GM23338 (cell line): ENCODE data around the gene DNAJC6.

Experiments used
- CREB1 ChIP-seq: fragments of 250-450 bp; sonication (Bioruptor Pico); IDR thresholded peaks from 2 replicates; pipeline ENCODE4 v1.5.0; 2020; ENCODE audit warnings: low read depth, mild to moderate bottlenecking, moderate library complexity
- CTCF ChIP-seq, 2 experiments: fragments of 200-600 bp in 1 of 2; sonication (generic) in 1 of 2; conservative IDR thresholded peaks; 2 replicates each; pipeline versions ENCODE4 v1.5.1 to v1.6.1; 2016 to 2017; ENCODE audit warnings: antibody characterized with exemption in 2 of 2, low read depth in 2 of 2, mild to moderate bottlenecking in 2 of 2, moderate library complexity in 1 of 2
- EZH2 ChIP-seq: fragments of 200-600 bp; sonication (generic); IDR thresholded peaks from one replicate; pipeline ENCODE4 v1.8.0; 2017; ENCODE audit warnings: antibody characterized with exemption, mild to moderate bottlenecking, low read depth; ENCODE audit not compliant: unreplicated experiment
- EZH2phosphoT487 ChIP-seq: fragments of 200-600 bp; sonication (generic); IDR thresholded peaks from one replicate; pipeline ENCODE4 v1.8.1; 2018; ENCODE audit warnings: antibody characterized with exemption; ENCODE audit not compliant: unreplicated experiment
- JUNB ChIP-seq: IDR thresholded peaks from one replicate; pipeline ENCODE4 v1.6.1; 2016; ENCODE audit warnings: antibody characterized with exemption; ENCODE audit not compliant: unreplicated experiment
- POLR2AphosphoS5 ChIP-seq: IDR thresholded peaks from 2 replicates; pipeline ENCODE4 v1.6.1; 2016; ENCODE audit warnings: antibody characterized with exemption, low read depth
- ZNF114 ChIP-seq: fragments of 250-450 bp; sonication (Bioruptor Pico); IDR thresholded peaks from 2 replicates; pipeline ENCODE4 v1.5.0; 2020; ENCODE audit warnings: mild to moderate bottlenecking, moderate library complexity
- ZNF331 ChIP-seq: fragments of 250-450 bp; sonication (Bioruptor Pico); IDR thresholded peaks from 2 replicates; pipeline ENCODE4 v1.5.0; 2020; ENCODE audit warnings: low read depth, mild to moderate bottlenecking, moderate library complexity
- TF ChIP-seq, protein P1 (sequence below): IDR thresholded peaks from 2 replicates; pipeline ENCODE4 v1.6.1; 2016; ENCODE audit warnings: antibody characterized with exemption
- TF ChIP-seq, protein P2 (sequence below): IDR thresholded peaks from one replicate; pipeline ENCODE4 v1.6.1; 2018; ENCODE audit warnings: antibody characterized with exemption; ENCODE audit not compliant: unreplicated experiment

GRCh38 chr1:65434760-65435159 lies 125.4 kb downstream of the DNAJC6 start:
- no peak for TF ChIP-seq CTCF (conservative IDR thresholded peaks at IDR 0.05; ENCODE audit: low read depth in 2 of 2)
- TF ChIP-seq, protein P1, sequence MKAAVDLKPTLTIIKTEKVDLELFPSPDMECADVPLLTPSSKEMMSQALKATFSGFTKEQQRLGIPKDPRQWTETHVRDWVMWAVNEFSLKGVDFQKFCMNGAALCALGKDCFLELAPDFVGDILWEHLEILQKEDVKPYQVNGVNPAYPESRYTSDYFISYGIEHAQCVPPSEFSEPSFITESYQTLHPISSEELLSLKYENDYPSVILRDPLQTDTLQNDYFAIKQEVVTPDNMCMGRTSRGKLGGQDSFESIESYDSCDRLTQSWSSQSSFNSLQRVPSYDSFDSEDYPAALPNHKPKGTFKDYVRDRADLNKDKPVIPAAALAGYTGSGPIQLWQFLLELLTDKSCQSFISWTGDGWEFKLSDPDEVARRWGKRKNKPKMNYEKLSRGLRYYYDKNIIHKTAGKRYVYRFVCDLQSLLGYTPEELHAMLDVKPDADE, result no peak
- TF ChIP-seq POLR2AphosphoS5, result no peak
- TF ChIP-seq, protein P2, sequence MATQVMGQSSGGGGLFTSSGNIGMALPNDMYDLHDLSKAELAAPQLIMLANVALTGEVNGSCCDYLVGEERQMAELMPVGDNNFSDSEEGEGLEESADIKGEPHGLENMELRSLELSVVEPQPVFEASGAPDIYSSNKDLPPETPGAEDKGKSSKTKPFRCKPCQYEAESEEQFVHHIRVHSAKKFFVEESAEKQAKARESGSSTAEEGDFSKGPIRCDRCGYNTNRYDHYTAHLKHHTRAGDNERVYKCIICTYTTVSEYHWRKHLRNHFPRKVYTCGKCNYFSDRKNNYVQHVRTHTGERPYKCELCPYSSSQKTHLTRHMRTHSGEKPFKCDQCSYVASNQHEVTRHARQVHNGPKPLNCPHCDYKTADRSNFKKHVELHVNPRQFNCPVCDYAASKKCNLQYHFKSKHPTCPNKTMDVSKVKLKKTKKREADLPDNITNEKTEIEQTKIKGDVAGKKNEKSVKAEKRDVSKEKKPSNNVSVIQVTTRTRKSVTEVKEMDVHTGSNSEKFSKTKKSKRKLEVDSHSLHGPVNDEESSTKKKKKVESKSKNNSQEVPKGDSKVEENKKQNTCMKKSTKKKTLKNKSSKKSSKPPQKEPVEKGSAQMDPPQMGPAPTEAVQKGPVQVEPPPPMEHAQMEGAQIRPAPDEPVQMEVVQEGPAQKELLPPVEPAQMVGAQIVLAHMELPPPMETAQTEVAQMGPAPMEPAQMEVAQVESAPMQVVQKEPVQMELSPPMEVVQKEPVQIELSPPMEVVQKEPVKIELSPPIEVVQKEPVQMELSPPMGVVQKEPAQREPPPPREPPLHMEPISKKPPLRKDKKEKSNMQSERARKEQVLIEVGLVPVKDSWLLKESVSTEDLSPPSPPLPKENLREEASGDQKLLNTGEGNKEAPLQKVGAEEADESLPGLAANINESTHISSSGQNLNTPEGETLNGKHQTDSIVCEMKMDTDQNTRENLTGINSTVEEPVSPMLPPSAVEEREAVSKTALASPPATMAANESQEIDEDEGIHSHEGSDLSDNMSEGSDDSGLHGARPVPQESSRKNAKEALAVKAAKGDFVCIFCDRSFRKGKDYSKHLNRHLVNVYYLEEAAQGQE, result no peak
- no peak for TF ChIP-seq EZH2
- no peak for TF ChIP-seq CREB1
- TF ChIP-seq JUNB, result no peak
- TF ChIP-seq EZH2phosphoT487, result no peak
- no peak for TF ChIP-seq ZNF114
- TF ChIP-seq ZNF331, result no peak
